Measurements from ENCODE around the gene TNS3. TPM values are rescaled to one million over a fixed set of nuclear protein-coding genes. Genes with fewer than 3 reads are reported as not detected.

TNS3 gene
- total and polyA plus RNA-seq, 2 of the 13 experiments (the other 11 are each of a cell fraction or from before 2014, with no cell fraction given), result 52.9 to 55.7 TPM

GRCh38 chr7:47498229-47499056 is 83.5 kb downstream of the TNS3 start (continued):
- TF ChIP-seq, protein P1, sequence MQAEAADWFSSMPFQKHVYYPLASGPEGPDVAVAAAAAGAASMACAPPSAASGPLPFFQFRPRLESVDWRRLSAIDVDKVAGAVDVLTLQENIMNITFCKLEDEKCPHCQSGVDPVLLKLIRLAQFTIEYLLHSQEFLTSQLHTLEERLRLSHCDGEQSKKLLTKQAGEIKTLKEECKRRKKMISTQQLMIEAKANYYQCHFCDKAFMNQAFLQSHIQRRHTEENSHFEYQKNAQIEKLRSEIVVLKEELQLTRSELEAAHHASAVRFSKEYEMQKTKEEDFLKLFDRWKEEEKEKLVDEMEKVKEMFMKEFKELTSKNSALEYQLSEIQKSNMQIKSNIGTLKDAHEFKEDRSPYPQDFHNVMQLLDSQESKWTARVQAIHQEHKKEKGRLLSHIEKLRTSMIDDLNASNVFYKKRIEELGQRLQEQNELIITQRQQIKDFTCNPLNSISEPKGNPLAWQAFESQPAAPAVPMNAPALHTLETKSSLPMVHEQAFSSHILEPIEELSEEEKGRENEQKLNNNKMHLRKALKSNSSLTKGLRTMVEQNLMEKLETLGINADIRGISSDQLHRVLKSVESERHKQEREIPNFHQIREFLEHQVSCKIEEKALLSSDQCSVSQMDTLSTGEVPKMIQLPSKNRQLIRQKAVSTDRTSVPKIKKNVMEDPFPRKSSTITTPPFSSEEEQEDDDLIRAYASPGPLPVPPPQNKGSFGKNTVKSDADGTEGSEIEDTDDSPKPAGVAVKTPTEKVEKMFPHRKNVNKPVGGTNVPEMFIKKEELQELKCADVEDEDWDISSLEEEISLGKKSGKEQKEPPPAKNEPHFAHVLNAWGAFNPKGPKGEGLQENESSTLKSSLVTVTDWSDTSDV (CRISPR knock-in tag; IDR thresholded peaks at IDR 0.05), result no peak
- TF ChIP-seq ZNF720 (CRISPR knock-in tag; IDR thresholded peaks at IDR 0.05) (no peak), TEAD2 (CRISPR knock-in tag; IDR thresholded peaks at IDR 0.05) (no peak), ZNF101 (CRISPR knock-in tag; IDR thresholded peaks at IDR 0.05; ENCODE audit: borderline replicate concordance, low read depth) (no peak), POLR2A (IDR thresholded peaks at IDR 0.05; ENCODE audit: insufficient read depth in 1 of 2, low read depth in 2 of 2, low read length in 2 of 2) (no peak), NCOA1 (CRISPR knock-in tag; IDR thresholded peaks at IDR 0.05) (no peak), ZIK1 (CRISPR knock-in tag; IDR thresholded peaks at IDR 0.05; ENCODE audit: borderline replicate concordance, low read depth) (no peak), SPEN (CRISPR knock-in tag; IDR thresholded peaks at IDR 0.05; ENCODE audit: low read depth) (peak; percentile 38; the same call in 1 of the 2 replicates), BCL6 (CRISPR knock-in tag; IDR thresholded peaks at IDR 0.05) (peak; percentile 45), HDAC2 (CRISPR knock-in tag; IDR thresholded peaks at IDR 0.05) (peak; percentile 83), ZBTB20 (CRISPR knock-in tag; IDR thresholded peaks at IDR 0.05; ENCODE audit: borderline replicate concordance, low read depth) (0 out of 2 replicates have a peak, but pooled peaks have one; percentile 46), ZNF337 (CRISPR knock-in tag; IDR thresholded peaks at IDR 0.05; ENCODE audit: borderline replicate concordance, low read depth) (no peak), SRY (CRISPR knock-in tag; IDR thresholded peaks at IDR 0.05) (no peak), MAFG (CRISPR knock-in tag; IDR thresholded peaks at IDR 0.05) (no peak), ZNF644 (CRISPR knock-in tag; IDR thresholded peaks at IDR 0.05; ENCODE audit: low read depth) (peak; percentile 92), ZNF30 (CRISPR knock-in tag; IDR thresholded peaks at IDR 0.05) (no peak)
- TF ChIP-seq, protein P2, sequence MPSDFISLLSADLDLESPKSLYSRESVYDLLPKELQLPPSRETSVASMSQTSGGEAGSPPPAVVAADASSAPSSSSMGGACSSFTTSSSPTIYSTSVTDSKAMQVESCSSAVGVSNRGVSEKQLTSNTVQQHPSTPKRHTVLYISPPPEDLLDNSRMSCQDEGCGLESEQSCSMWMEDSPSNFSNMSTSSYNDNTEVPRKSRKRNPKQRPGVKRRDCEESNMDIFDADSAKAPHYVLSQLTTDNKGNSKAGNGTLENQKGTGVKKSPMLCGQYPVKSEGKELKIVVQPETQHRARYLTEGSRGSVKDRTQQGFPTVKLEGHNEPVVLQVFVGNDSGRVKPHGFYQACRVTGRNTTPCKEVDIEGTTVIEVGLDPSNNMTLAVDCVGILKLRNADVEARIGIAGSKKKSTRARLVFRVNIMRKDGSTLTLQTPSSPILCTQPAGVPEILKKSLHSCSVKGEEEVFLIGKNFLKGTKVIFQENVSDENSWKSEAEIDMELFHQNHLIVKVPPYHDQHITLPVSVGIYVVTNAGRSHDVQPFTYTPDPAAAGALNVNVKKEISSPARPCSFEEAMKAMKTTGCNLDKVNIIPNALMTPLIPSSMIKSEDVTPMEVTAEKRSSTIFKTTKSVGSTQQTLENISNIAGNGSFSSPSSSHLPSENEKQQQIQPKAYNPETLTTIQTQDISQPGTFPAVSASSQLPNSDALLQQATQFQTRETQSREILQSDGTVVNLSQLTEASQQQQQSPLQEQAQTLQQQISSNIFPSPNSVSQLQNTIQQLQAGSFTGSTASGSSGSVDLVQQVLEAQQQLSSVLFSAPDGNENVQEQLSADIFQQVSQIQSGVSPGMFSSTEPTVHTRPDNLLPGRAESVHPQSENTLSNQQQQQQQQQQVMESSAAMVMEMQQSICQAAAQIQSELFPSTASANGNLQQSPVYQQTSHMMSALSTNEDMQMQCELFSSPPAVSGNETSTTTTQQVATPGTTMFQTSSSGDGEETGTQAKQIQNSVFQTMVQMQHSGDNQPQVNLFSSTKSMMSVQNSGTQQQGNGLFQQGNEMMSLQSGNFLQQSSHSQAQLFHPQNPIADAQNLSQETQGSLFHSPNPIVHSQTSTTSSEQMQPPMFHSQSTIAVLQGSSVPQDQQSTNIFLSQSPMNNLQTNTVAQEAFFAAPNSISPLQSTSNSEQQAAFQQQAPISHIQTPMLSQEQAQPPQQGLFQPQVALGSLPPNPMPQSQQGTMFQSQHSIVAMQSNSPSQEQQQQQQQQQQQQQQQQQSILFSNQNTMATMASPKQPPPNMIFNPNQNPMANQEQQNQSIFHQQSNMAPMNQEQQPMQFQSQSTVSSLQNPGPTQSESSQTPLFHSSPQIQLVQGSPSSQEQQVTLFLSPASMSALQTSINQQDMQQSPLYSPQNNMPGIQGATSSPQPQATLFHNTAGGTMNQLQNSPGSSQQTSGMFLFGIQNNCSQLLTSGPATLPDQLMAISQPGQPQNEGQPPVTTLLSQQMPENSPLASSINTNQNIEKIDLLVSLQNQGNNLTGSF (CRISPR knock-in tag; IDR thresholded peaks at IDR 0.05), result no peak
- TF ChIP-seq, protein P3, sequence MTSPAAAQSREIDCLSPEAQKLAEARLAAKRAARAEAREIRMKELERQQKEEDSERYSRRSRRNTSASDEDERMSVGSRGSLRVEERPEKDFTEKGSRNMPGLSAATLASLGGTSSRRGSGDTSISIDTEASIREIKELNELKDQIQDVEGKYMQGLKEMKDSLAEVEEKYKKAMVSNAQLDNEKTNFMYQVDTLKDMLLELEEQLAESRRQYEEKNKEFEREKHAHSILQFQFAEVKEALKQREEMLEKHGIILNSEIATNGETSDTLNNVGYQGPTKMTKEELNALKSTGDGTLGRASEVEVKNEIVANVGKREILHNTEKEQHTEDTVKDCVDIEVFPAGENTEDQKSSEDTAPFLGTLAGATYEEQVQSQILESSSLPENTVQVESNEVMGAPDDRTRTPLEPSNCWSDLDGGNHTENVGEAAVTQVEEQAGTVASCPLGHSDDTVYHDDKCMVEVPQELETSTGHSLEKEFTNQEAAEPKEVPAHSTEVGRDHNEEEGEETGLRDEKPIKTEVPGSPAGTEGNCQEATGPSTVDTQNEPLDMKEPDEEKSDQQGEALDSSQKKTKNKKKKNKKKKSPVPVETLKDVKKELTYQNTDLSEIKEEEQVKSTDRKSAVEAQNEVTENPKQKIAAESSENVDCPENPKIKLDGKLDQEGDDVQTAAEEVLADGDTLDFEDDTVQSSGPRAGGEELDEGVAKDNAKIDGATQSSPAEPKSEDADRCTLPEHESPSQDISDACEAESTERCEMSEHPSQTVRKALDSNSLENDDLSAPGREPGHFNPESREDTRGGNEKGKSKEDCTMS (CRISPR knock-in tag; conservative IDR thresholded peaks at IDR 0.05), result no peak
- TF ChIP-seq, protein P4, sequence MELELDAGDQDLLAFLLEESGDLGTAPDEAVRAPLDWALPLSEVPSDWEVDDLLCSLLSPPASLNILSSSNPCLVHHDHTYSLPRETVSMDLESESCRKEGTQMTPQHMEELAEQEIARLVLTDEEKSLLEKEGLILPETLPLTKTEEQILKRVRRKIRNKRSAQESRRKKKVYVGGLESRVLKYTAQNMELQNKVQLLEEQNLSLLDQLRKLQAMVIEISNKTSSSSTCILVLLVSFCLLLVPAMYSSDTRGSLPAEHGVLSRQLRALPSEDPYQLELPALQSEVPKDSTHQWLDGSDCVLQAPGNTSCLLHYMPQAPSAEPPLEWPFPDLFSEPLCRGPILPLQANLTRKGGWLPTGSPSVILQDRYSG (CRISPR knock-in tag; IDR thresholded peaks at IDR 0.05), result no peak

All from HepG2 (cell line).